AG09319 (cell line): ENCODE measurements around the gene RUNX3.

Experiments used
- DNase-seq: peaks from one replicate; pipeline ENCODE4 v3.0.0-alpha.2; 2010; ENCODE audit warnings: low read depth; ENCODE audit errors: extremely low read depth
- TF ChIP-seq, protein P1 (sequence below): IDR thresholded peaks from 2 replicates; pipeline ENCODE4 v1.5.1; 2011; ENCODE audit warnings: low read depth, mild to moderate bottlenecking, inconsistent platforms, low read length, moderate library complexity

Gene RUNX3

DNA sequence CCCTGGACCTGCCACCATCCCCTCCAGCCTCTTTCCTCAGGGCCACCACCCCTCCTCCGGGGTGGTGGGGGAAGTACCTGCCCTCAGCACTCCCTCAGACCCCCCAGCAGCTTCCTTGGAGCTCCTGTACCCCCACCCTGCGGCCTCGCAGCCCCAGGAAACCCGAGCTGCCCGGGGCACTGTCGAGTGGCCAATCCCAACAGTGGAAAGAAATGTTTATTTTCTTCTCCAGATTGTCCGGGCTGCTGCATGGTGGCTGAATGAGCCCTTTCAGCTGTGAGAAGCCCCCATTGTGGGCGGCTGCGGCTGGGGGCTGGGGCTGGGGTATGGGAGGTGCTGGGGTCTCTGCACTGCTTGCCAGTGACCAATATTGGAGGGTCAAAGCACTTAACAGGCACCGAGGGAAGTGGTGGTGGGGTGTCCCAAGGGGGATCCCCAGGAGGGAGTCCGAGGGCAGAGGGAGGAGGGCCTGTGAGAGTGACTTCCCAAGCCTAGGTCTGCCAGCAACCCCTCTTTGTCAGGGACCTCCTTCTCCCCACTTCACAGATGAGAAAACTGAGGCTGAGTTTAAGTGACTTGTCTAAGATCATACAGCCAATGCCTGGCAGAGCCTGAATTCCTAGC lies 25.2 kb downstream of the RUNX3 start:
- TF ChIP-seq, protein P1, sequence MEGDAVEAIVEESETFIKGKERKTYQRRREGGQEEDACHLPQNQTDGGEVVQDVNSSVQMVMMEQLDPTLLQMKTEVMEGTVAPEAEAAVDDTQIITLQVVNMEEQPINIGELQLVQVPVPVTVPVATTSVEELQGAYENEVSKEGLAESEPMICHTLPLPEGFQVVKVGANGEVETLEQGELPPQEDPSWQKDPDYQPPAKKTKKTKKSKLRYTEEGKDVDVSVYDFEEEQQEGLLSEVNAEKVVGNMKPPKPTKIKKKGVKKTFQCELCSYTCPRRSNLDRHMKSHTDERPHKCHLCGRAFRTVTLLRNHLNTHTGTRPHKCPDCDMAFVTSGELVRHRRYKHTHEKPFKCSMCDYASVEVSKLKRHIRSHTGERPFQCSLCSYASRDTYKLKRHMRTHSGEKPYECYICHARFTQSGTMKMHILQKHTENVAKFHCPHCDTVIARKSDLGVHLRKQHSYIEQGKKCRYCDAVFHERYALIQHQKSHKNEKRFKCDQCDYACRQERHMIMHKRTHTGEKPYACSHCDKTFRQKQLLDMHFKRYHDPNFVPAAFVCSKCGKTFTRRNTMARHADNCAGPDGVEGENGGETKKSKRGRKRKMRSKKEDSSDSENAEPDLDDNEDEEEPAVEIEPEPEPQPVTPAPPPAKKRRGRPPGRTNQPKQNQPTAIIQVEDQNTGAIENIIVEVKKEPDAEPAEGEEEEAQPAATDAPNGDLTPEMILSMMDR, result no peak
- no peak for DNase-seq

DNA sequence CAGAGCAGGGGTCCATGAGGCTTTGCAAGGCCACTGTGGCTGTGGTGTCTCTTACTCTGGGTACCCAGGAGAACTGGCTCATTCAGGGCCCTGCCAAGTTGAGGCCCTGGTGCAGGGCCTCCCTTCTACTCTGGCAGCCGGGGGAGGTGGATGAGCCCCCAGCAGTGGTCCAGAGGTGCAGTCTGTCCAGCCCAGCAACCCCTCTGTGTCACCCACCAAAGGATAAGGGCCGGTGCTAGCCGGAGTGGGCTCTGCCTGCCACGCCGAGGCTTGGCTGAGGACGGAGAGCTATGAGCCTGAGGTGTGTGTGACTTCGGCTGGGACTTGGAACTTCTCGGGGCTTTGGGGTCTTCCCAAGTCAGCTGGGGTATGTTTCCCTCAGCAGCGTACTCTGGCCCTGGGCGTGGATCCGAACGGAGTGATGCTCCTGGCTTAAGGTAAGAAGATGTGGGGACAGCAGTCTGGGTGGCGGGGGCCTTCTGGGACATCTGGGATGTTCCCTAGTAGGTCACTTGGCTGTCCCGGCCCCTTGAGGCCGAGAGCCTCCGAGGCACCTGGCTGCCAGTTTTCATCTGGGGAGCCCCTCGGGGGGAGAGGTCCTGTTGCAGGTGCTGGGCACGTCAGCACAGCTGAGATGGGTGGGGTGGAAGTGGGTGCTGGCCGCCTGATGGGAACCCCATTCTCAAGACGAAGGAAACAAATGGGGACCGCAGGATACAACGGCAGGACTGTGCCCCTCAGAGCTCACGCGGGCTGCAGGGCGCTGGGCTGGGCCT lies 25.9 kb downstream of the RUNX3 start:
- TF ChIP-seq, protein P1, result no peak
- DNase-seq, result no peak

DNA sequence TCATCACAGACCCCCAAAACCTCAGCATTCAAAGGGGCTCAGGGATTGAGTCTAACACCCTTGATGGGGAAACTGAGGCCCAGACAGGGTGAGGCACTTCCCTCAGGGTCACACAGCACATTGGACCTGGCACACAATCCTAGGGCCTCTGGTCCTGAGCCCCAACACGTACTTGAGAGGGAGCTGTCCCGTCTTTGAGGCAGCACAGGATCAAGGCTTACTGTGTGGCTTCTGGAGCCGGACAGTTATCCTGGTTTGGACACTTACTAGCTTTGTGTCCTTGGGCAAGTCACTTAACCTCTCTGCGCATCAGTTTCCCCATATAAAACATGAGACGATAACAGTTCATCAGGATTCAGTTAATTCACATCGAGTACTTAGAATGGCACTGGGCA lies 26.5 kb downstream of the RUNX3 start:
- TF ChIP-seq, protein P1, result no peak
- DNase-seq, result no peak

DNA sequence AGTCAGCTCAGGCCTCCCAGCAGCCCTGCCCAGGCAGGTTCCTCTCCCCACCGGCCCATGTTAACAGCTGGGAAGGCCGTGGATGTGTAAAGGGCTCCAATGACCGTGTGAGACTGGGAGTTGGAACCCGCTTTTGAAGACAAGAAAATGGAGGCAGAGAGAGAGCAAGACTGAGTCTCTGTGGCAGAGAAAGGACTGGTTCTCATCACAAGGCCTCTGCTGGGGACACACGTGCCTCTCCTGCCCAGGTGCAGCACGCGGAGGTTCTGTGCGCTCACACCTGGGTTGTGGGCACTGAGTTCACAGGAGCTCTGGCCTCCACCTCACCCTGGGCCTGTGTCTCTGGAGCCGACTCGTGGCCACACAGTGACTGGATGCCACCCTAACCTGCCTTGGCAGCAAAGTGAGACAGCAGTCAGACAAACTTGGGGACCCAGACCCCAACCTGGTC lies 27.0 kb downstream of the RUNX3 start:
- TF ChIP-seq, protein P1, result no peak
- DNase-seq, result no peak

DNA sequence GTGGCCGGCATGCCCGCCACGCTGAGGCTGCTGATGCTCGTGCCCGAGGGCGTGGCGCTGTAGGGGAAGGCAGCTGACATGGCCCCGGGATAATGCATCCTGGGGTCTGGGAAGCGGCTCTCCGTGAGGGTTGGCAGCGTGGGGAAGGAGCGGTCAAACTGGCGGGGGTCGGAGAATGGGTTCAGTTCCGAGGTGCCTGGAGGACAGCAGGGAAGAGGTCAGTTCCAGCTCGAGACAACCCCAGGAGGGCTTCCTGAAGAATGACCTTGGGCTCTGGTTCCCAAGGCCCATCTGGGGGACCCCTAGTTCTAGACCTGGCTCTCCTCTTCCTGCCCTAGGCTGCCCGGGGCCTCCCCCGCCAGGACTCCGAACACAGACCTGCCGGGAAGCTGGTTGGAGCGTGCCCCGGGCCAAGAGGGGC lies 27.6 kb downstream of the RUNX3 start:
- TF ChIP-seq, protein P1, result no peak
- no peak for DNase-seq

DNA sequence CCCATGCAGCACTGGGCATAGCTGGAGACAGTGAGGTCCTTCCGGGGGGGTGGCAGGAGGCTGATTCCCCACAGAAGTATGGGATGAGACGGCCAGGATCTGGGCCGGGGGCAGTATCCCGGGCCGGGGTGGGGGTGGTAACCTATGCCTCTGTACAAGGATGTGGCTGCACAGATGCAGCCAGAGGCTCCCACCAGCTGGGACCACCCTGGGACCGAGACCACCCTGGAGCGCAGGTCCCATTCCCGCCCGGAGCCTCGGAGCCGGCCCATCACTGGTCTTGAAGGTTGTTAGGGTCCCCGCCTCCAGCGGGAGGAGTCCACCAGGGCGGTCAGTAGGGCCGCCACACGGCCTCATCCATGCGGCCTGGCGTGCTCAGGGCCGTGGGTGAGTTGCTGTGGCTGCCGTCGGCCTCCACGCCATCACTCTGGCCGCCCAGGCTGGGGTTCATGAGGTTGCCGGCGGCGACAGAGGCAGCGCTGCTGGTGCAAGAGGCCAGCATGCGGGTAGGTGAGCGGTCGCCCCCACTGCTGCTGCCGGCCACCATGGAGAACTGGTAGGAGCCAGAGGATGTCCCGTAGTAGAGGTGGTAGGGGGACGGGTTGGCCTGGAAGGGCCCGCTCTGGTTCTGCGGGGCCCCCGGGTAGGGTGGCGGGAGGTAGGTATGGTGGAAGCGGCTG lies 28.1 kb downstream of the RUNX3 start:
- DNase-seq, result no peak
- TF ChIP-seq, protein P1, result no peak
